HG02623 (cell line): ENCODE measurements around the gene EIF2D.

Experiments used
- ATAC-seq: cut with Tn5 transposase; IDR thresholded peaks from one replicate; pipeline ENCODE4 v1.9.1; 2021; ENCODE audit warnings: moderate library complexity; ENCODE audit not compliant: unreplicated experiment

The EIF2D gene

GRCh38 chr1:206573762-206574161, 38.5 kb downstream of the EIF2D start:
- no peak for ATAC-seq

- no peak for ATAC-seq
Measured at GRCh38 chr1:206573319-206573718, 38.9 kb downstream of the EIF2D start.

GRCh38 chr1:206572835-206573234, 39.4 kb downstream of the EIF2D start:
- ATAC-seq: no peak

- ATAC-seq: no peak
Measured at GRCh38 chr1:206570529-206570928, 41.7 kb downstream of the EIF2D start.

- ATAC-seq: no peak
Measured at GRCh38 chr1:206569556-206569955, 42.7 kb downstream of the EIF2D start.

GRCh38 chr1:206568779-206569352, 43.4 kb downstream of the EIF2D start:
- no peak for ATAC-seq

- ATAC-seq: no peak
Measured at GRCh38 chr1:206568256-206568655, 44.0 kb downstream of the EIF2D start.

GRCh38 chr1:206566999-206567398, 45.3 kb downstream of the EIF2D start:
- no peak for ATAC-seq

- no peak for ATAC-seq
Measured at GRCh38 chr1:206565995-206566394, 46.3 kb downstream of the EIF2D start.

GRCh38 chr1:206563367-206564207, 48.7 kb downstream of the EIF2D start:
- ATAC-seq: peak; percentile 28

GRCh38 chr1:206560007-206560716, 52.1 kb downstream of the EIF2D start:
- ATAC-seq: no peak

- ATAC-seq: no peak
Measured at GRCh38 chr1:206559672-206559995, 52.6 kb downstream of the EIF2D start.

- ATAC-seq: no peak
Measured at GRCh38 chr1:206558794-206559671, 53.2 kb downstream of the EIF2D start.

GRCh38 chr1:206557636-206558473, 54.4 kb downstream of the EIF2D start:
- no peak for ATAC-seq

- peak; percentile 44 for ATAC-seq
Measured at GRCh38 chr1:206556750-206557635, 55.3 kb downstream of the EIF2D start.

- ATAC-seq: no peak
Measured at GRCh38 chr1:206556047-206556749, 56.1 kb downstream of the EIF2D start.

GRCh38 chr1:206555473-206555935, 56.8 kb downstream of the EIF2D start:
- no peak for ATAC-seq

- no peak for ATAC-seq
Measured at GRCh38 chr1:206554701-206555472, 57.4 kb downstream of the EIF2D start.
